NCI-H1930 (cell line): ENCODE data around the gene NKG7.

Source experiments
- DNase-seq, 2 experiments: peaks; one replicate each; lab custom pipeline; 2025; lab: John Stamatoyannopoulos, UW

Gene NKG7

GRCh38 chr19:51337141-51337860 is 35.2 kb downstream of the NKG7 start:
- DNase-seq, result no peak

GRCh38 chr19:51333836-51334460 is 38.5 kb downstream of the NKG7 start:
- peak; percentile 60 to 65 for DNase-seq

- no peak for DNase-seq
Observed at GRCh38 chr19:51331716-51332115, 40.7 kb downstream of the NKG7 start.

GRCh38 chr19:51331193-51331592 is 41.3 kb downstream of the NKG7 start:
- no peak for DNase-seq

GRCh38 chr19:51330366-51330765 is 42.1 kb downstream of the NKG7 start:
- DNase-seq, result no peak

GRCh38 chr19:51329411-51329810 is 43.0 kb downstream of the NKG7 start:
- DNase-seq, result no peak

- peak; percentile 60 to 78 for DNase-seq
Observed at GRCh38 chr19:51327066-51328001, 45.1 kb downstream of the NKG7 start.

GRCh38 chr19:51326216-51327065 is 46.0 kb downstream of the NKG7 start:
- DNase-seq, result no peak

- DNase-seq, result no peak
Observed at GRCh38 chr19:51325161-51325976, 47.1 kb downstream of the NKG7 start.

GRCh38 chr19:51324167-51324481 is 48.3 kb downstream of the NKG7 start:
- no peak for DNase-seq

GRCh38 chr19:51323481-51324166 is 48.8 kb downstream of the NKG7 start:
- no peak for DNase-seq

- DNase-seq, result no peak
Observed at GRCh38 chr19:51321799-51322198, 50.7 kb downstream of the NKG7 start.
